Measurements from ENCODE around the gene EXOC4.

Gene EXOC4

GRCh38 chr7:133434246-133434865, 181.5 kb downstream of the EXOC4 start:
- Histone ChIP-seq H2AFZ (ENCODE audit: low read length) (no peak overlapping the region), H4K8ac (ENCODE audit: low read depth, low read length) (no peak overlapping the region), H2AK5ac (ENCODE audit: low read depth, low read length) (no peak overlapping the region), H3K27ac (replicated peaks; ENCODE audit: low read length) (no peak overlapping the region), H3K4me2 (ENCODE audit: insufficient read depth, low read length, poor library complexity, severe bottlenecking) (no peak overlapping the region), H3K18ac (ENCODE audit: low read length) (no peak overlapping the region), H3K9ac (ENCODE audit: low read depth, low read length, poor library complexity) (no peak overlapping the region), H2BK12ac (ENCODE audit: low read length) (no peak overlapping the region), H3K4ac (ENCODE audit: low read length) (no peak overlapping the region), H2BK15ac (ENCODE audit: low read length) (no peak overlapping the region), H3K4me3 (ENCODE audit: low read length in 2 of 2) (no peak overlapping the region), H3K27me3 (ENCODE audit: control insufficient read depth in 3 of 3, insufficient read depth in 3 of 3, low read depth in 1 of 3, low read length in 3 of 3) (no peaks in the 10 kb centered on the region), H3K79me1 (ENCODE audit: low read depth, low read length) (no peaks in the 10 kb centered on the region), H2BK5ac (ENCODE audit: low read length) (no peak overlapping the region), H2BK120ac (ENCODE audit: low read depth, low read length) (no peak overlapping the region), H3K36me3 (replicated peaks in 1 of 2; ENCODE audit: control insufficient read depth in 2 of 2, insufficient read depth in 2 of 2, low read length in 2 of 2) (peaks cover 0 to 1% of the 10 kb centered on the region in 2 donors), H3K23ac (ENCODE audit: low read depth, low read length, poor library complexity) (no peak overlapping the region), H3K14ac (ENCODE audit: low read length) (no peak overlapping the region), H3K4me1 (ENCODE audit: control insufficient read depth in 2 of 2, insufficient read depth in 1 of 2, low read depth in 1 of 2, low read length in 2 of 2) (no peaks in the 10 kb centered on the region), H4K91ac (ENCODE audit: low read depth, low read length, poor library complexity) (no peak overlapping the region), H3K9me3 (replicated peaks in 1 of 2; ENCODE audit: control insufficient read depth in 2 of 2, insufficient read depth in 1 of 2, low read depth in 1 of 2, low read length in 2 of 2) (peaks cover 5 to 6% of the 10 kb centered on the region in 2 donors)
- WGBS, 2 donors (ENCODE audit: extremely low coverage in 2 of 2, insufficient read length in 2 of 2, insufficient replicate concordance in 1 of 2), result no CpG with 5 or more reads among the region's 3 CpGs
- no peak for DNase-seq (ENCODE audit: low spot score)

- Histone ChIP-seq H2BK120ac (ENCODE audit: low read depth, low read length) (no peak overlapping the region), H3K14ac (ENCODE audit: low read length) (no peak overlapping the region), H3K18ac (ENCODE audit: low read length) (no peak overlapping the region), H3K4me2 (ENCODE audit: insufficient read depth, low read length, poor library complexity, severe bottlenecking) (no peak overlapping the region), H3K9me3 (replicated peaks in 1 of 2; ENCODE audit: control insufficient read depth in 2 of 2, insufficient read depth in 1 of 2, low read depth in 1 of 2, low read length in 2 of 2) (no peaks in the 10 kb centered on the region), H2BK5ac (ENCODE audit: low read length) (no peak overlapping the region), H3K4me3 (ENCODE audit: low read length in 2 of 2) (no peak overlapping the region), H3K27me3 (ENCODE audit: control insufficient read depth in 3 of 3, insufficient read depth in 3 of 3, low read depth in 1 of 3, low read length in 3 of 3) (no peaks in the 10 kb centered on the region), H2AFZ (ENCODE audit: low read length) (no peak overlapping the region), H4K91ac (ENCODE audit: low read depth, low read length, poor library complexity) (no peak overlapping the region), H2AK5ac (ENCODE audit: low read depth, low read length) (no peak overlapping the region), H3K9ac (ENCODE audit: low read depth, low read length, poor library complexity) (no peak overlapping the region), H2BK15ac (ENCODE audit: low read length) (no peak overlapping the region), H3K27ac (replicated peaks; ENCODE audit: low read length) (no peak overlapping the region), H4K8ac (ENCODE audit: low read depth, low read length) (no peak overlapping the region), H3K4me1 (ENCODE audit: control insufficient read depth in 2 of 2, insufficient read depth in 1 of 2, low read depth in 1 of 2, low read length in 2 of 2) (no peaks in the 10 kb centered on the region), H3K79me1 (ENCODE audit: low read depth, low read length) (no peaks in the 10 kb centered on the region), H2BK12ac (ENCODE audit: low read length) (no peak overlapping the region), H3K4ac (ENCODE audit: low read length) (no peak overlapping the region), H3K23ac (ENCODE audit: low read depth, low read length, poor library complexity) (no peak overlapping the region), H3K36me3 (replicated peaks in 1 of 2; ENCODE audit: control insufficient read depth in 2 of 2, insufficient read depth in 2 of 2, low read length in 2 of 2) (no peaks in the 10 kb centered on the region)
- no peak for DNase-seq (ENCODE audit: low spot score)
- WGBS, 2 donors (ENCODE audit: extremely low coverage in 2 of 2, insufficient read length in 2 of 2, insufficient replicate concordance in 1 of 2), result no CpG with 5 or more reads among the region's 3 CpGs
Observed at GRCh38 chr7:133436014-133436428, 183.1 kb downstream of the EXOC4 start.

GRCh38 chr7:133437544-133437943, 184.7 kb downstream of the EXOC4 start:
- Histone ChIP-seq H3K14ac (ENCODE audit: low read length) (no peak overlapping the region), H2AK5ac (ENCODE audit: low read depth, low read length) (no peak overlapping the region), H3K9ac (ENCODE audit: low read depth, low read length, poor library complexity) (no peak overlapping the region), H3K4ac (ENCODE audit: low read length) (no peak overlapping the region), H2AFZ (ENCODE audit: low read length) (no peak overlapping the region), H3K4me1 (ENCODE audit: control insufficient read depth in 2 of 2, insufficient read depth in 1 of 2, low read depth in 1 of 2, low read length in 2 of 2) (no peaks in the 10 kb centered on the region), H3K9me3 (replicated peaks in 1 of 2; ENCODE audit: control insufficient read depth in 2 of 2, insufficient read depth in 1 of 2, low read depth in 1 of 2, low read length in 2 of 2) (no peaks in the 10 kb centered on the region), H3K4me3 (ENCODE audit: low read length in 2 of 2) (no peak overlapping the region), H2BK120ac (ENCODE audit: low read depth, low read length) (no peak overlapping the region), H2BK5ac (ENCODE audit: low read length) (no peak overlapping the region), H3K27me3 (ENCODE audit: control insufficient read depth in 3 of 3, insufficient read depth in 3 of 3, low read depth in 1 of 3, low read length in 3 of 3) (no peaks in the 10 kb centered on the region), H2BK12ac (ENCODE audit: low read length) (no peak overlapping the region), H3K23ac (ENCODE audit: low read depth, low read length, poor library complexity) (no peak overlapping the region), H3K79me1 (ENCODE audit: low read depth, low read length) (no peaks in the 10 kb centered on the region), H3K36me3 (replicated peaks in 1 of 2; ENCODE audit: control insufficient read depth in 2 of 2, insufficient read depth in 2 of 2, low read length in 2 of 2) (no peaks in the 10 kb centered on the region), H3K4me2 (ENCODE audit: insufficient read depth, low read length, poor library complexity, severe bottlenecking) (no peak overlapping the region), H4K91ac (ENCODE audit: low read depth, low read length, poor library complexity) (no peak overlapping the region), H4K8ac (ENCODE audit: low read depth, low read length) (no peak overlapping the region), H3K18ac (ENCODE audit: low read length) (no peak overlapping the region), H2BK15ac (ENCODE audit: low read length) (no peak overlapping the region), H3K27ac (replicated peaks; ENCODE audit: low read length) (no peak overlapping the region)
- DNase-seq (ENCODE audit: low spot score), result no peak
- WGBS, 2 donors (ENCODE audit: extremely low coverage in 2 of 2, insufficient read length in 2 of 2, insufficient replicate concordance in 1 of 2), result 100% methylated on average over 1 of the region's 4 CpGs; no CpG with 5 or more reads in 1 of the 2 donors

- no peak for DNase-seq (ENCODE audit: low spot score)
- Histone ChIP-seq H3K27me3 (ENCODE audit: control insufficient read depth in 3 of 3, insufficient read depth in 3 of 3, low read depth in 1 of 3, low read length in 3 of 3) (no peaks in the 10 kb centered on the region), H3K36me3 (replicated peaks in 1 of 2; ENCODE audit: control insufficient read depth in 2 of 2, insufficient read depth in 2 of 2, low read length in 2 of 2) (no peaks in the 10 kb centered on the region), H3K9me3 (replicated peaks in 1 of 2; ENCODE audit: control insufficient read depth in 2 of 2, insufficient read depth in 1 of 2, low read depth in 1 of 2, low read length in 2 of 2) (no peaks in the 10 kb centered on the region), H2BK120ac (ENCODE audit: low read depth, low read length) (no peak overlapping the region), H3K18ac (ENCODE audit: low read length) (no peak overlapping the region), H2BK5ac (ENCODE audit: low read length) (no peak overlapping the region), H2BK12ac (ENCODE audit: low read length) (no peak overlapping the region), H2AFZ (ENCODE audit: low read length) (no peak overlapping the region), H2AK5ac (ENCODE audit: low read depth, low read length) (no peak overlapping the region), H3K27ac (replicated peaks; ENCODE audit: low read length) (no peak overlapping the region), H3K14ac (ENCODE audit: low read length) (no peak overlapping the region), H3K79me1 (ENCODE audit: low read depth, low read length) (no peaks in the 10 kb centered on the region), H3K4ac (ENCODE audit: low read length) (no peak overlapping the region), H2BK15ac (ENCODE audit: low read length) (no peak overlapping the region), H3K4me1 (ENCODE audit: control insufficient read depth in 2 of 2, insufficient read depth in 1 of 2, low read depth in 1 of 2, low read length in 2 of 2) (no peaks in the 10 kb centered on the region), H3K4me2 (ENCODE audit: insufficient read depth, low read length, poor library complexity, severe bottlenecking) (no peak overlapping the region), H3K23ac (ENCODE audit: low read depth, low read length, poor library complexity) (no peak overlapping the region), H3K4me3 (ENCODE audit: low read length in 2 of 2) (no peak overlapping the region), H4K8ac (ENCODE audit: low read depth, low read length) (no peak overlapping the region), H3K9ac (ENCODE audit: low read depth, low read length, poor library complexity) (no peak overlapping the region), H4K91ac (ENCODE audit: low read depth, low read length, poor library complexity) (no peak overlapping the region)
- WGBS, 2 donors (ENCODE audit: extremely low coverage in 2 of 2, insufficient read length in 2 of 2, insufficient replicate concordance in 1 of 2), result no CpG with 5 or more reads among the region's 3 CpGs
Observed at GRCh38 chr7:133442818-133443217, 189.9 kb downstream of the EXOC4 start.
